ENCODE results near the gene RNF145. TPM values are rescaled to one million over a fixed set of nuclear protein-coding genes. Genes with fewer than 3 reads are reported as not detected.
A peak's percentile ranks its signal among the peaks of the same experiment; 100 is the strongest.

Gene RNF145
- total and polyA plus RNA-seq, 10 of the 15 experiments (the other 5 are each of a cell fraction or from before 2014, with no cell fraction given), result 9.7 to 58.1 (median 38.2) TPM

DNA sequence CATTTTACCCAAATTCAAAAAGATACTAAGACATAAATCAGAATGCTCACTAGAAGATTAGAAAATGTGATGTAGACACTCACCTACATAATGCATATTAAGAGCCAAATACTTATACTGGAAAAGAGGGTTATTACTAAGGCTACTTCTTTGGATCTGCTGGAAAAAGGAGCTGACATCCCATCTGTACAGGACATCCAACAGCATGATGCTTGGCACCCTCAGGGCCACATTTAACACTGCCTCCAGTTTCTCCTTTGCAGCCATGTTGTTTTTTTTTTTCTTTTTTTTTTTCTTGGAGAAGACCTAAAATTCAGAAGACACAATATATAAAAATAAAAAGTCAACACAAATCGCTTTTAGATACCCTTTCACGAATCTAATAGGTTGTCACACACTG is 6.0 kb downstream of the RNF145 start:
- WGBS (ENCODE audit: insufficient coverage, insufficient replicate concordance, low lambda C conversion rate, missing lambda C conversion rate), result 43% methylated on average over 2 of the region's 2 CpGs
- ATAC-seq (no peak), FAIRE-seq (no peak), DNase-seq (ENCODE audit: low read depth, low spot score) (no peak)
- no peak overlapping the region for H3K9ac ChIP-seq (ENCODE audit: control insufficient read depth, insufficient read depth, low read length)
- ChIA-PET SMC1A (ENCODE audit: uncharacterized antibody, unreplicated experiment) (interaction anchor here (0.7 to 3.5 kb wide), 4 partner anchors 21 to 114 kb away, joined by 3 to 16 read pairs (median 4); no protein-coding TSS in a partner anchor), RAD21 (ENCODE audit: unreplicated experiment) (interaction anchor here (0.5 to 1.4 kb wide), 3 partner anchors 11 to 17 kb away, joined by 3 to 4 read pairs (median 3); no protein-coding TSS in a partner anchor), POLR2A (interaction anchor here (1.5 kb wide), 1 partner anchor 11 kb away, joined by 3 read pairs; no protein-coding TSS in a partner anchor), CTCF (interaction anchor here (0.9 to 1.2 kb wide), 2 partner anchors 11 to 46 kb away, joined by 3 to 5 read pairs; no protein-coding TSS in a partner anchor)
- intact Hi-C loops (cut with micrococcal nuclease; ENCODE audit: unreplicated experiment), result loop anchor here (10.0 kb wide), 1 partner anchor 1261 kb away; no protein-coding TSS in a partner anchor
- no TSS peak for BruUV-seq (replicated peaks)
- no peaks in the 10 kb centered on the region for H4K20me1 ChIP-seq (ENCODE audit: control insufficient read depth, insufficient read depth)
- H2AFZ ChIP-seq (ENCODE audit: control insufficient read depth, low read depth, low read length), result no peak overlapping the region
- peaks cover 100% of the 10 kb centered on the region for H3K79me2 ChIP-seq (ENCODE audit: control insufficient read depth, insufficient read depth, low read length)
- H3K4me2 ChIP-seq (ENCODE audit: control insufficient read depth, insufficient read depth), result peak overlapping the region; percentile 38; the same call in 1 of the 2 replicates
- TF ChIP-seq MEF2B (IDR thresholded peaks at IDR 0.05; ENCODE audit: partially characterized antibody, poor library complexity, severe bottlenecking) (no peak), YY1 (IDR thresholded peaks at IDR 0.05; ENCODE audit: low read depth, low read length) (peak; percentile 25; the same call in 1 of the 2 replicates)
- no peaks in the 10 kb centered on the region for H3K27me3 ChIP-seq (replicated peaks in 1 of 2; ENCODE audit: control insufficient read depth in 2 of 2, insufficient read depth in 2 of 2, low read length in 1 of 2)
- peak overlapping the region; percentile 5; the same call in 1 of the 2 replicates for H3K4me3 ChIP-seq
- H3K9me3 ChIP-seq (replicated peaks; ENCODE audit: control insufficient read depth, insufficient read depth, low read length), result no peaks in the 10 kb centered on the region
- in situ Hi-C loops (cut with MboI), result no loop called here
- no peak overlapping the region for H3K27ac ChIP-seq (ENCODE audit: control insufficient read depth, insufficient read depth)
- peaks cover 18% of the 10 kb centered on the region for H3K4me1 ChIP-seq (ENCODE audit: control insufficient read depth, insufficient read depth, low read length)
- H3K36me3 ChIP-seq (ENCODE audit: control insufficient read depth in 2 of 2, insufficient read depth in 2 of 2, low read length in 1 of 2), result peaks cover 0 to 9% of the 10 kb centered on the region in 2 experiments; a peak in 2 of 4 replicates

DNA sequence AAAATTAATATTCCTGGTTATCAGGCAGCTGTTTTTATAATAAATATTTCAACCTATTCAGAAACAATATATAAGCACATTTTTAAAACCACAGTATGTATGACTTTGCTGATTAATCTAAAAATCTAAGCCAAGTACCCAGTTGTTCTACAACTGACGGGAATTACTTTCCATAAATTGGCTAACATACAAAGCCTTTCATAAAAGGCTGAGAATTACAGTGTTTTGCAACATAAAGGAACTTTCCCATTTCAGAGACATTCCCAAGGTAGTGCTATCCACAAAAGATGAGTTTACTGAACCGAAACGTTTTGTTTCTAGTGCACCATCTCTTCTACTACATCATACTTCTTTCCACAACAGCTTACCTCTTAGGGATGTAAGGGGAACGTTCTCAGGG is 7.2 kb downstream of the RNF145 start:
- intact Hi-C loops (cut with micrococcal nuclease; ENCODE audit: unreplicated experiment), result loop anchor here (10.0 kb wide), 1 partner anchor 1263 kb away; no protein-coding TSS in a partner anchor
- Histone ChIP-seq H3K9ac (ENCODE audit: control insufficient read depth, insufficient read depth, low read length) (no peak overlapping the region), H3K4me3 (no peak overlapping the region), H3K9me3 (replicated peaks; ENCODE audit: control insufficient read depth, insufficient read depth, low read length) (no peaks in the 10 kb centered on the region), H2AFZ (ENCODE audit: control insufficient read depth, low read depth, low read length) (no peak overlapping the region), H4K20me1 (ENCODE audit: control insufficient read depth, insufficient read depth) (no peaks in the 10 kb centered on the region), H3K79me2 (ENCODE audit: control insufficient read depth, insufficient read depth, low read length) (peaks cover 99% of the 10 kb centered on the region), H3K4me1 (ENCODE audit: control insufficient read depth, insufficient read depth, low read length) (peaks cover 24% of the 10 kb centered on the region), H3K27me3 (replicated peaks in 1 of 2; ENCODE audit: control insufficient read depth in 2 of 2, insufficient read depth in 2 of 2, low read length in 1 of 2) (no peaks in the 10 kb centered on the region), H3K27ac (ENCODE audit: control insufficient read depth, insufficient read depth) (peak overlapping the region; percentile 15; the same call in 1 of the 2 replicates), H3K4me2 (ENCODE audit: control insufficient read depth, insufficient read depth) (peak overlapping the region; percentile 44), H3K36me3 (ENCODE audit: control insufficient read depth in 2 of 2, insufficient read depth in 2 of 2, low read length in 1 of 2) (peaks cover 0 to 16% of the 10 kb centered on the region in 2 experiments; a peak in 3 of 4 replicates)
- SMC1A ChIA-PET (ENCODE audit: uncharacterized antibody, unreplicated experiment), result interaction anchor here (0.6 to 1.7 kb wide), 8 partner anchors 10 to 115 kb away, joined by 3 to 8 read pairs (median 3); no protein-coding TSS in a partner anchor
- no peak for ATAC-seq
- no peak for DNase-seq (ENCODE audit: low read depth, low spot score)
- no peak for FAIRE-seq
- in situ Hi-C loops (cut with MboI), result no loop called here
- WGBS (ENCODE audit: insufficient coverage, insufficient replicate concordance, low lambda C conversion rate, missing lambda C conversion rate), result 85% methylated on average over 4 of the region's 4 CpGs
- POLR2A ChIA-PET, result interaction anchor here (1.4 to 1.7 kb wide), 2 partner anchors 10 to 12 kb away, joined by 3 to 5 read pairs; no protein-coding TSS in a partner anchor
- RAD21 ChIA-PET (ENCODE audit: unreplicated experiment), result interaction anchor here (0.7 to 1.9 kb wide), 2 partner anchors 10 to 45 kb away, joined by 4 to 7 read pairs; no protein-coding TSS in a partner anchor
- CTCF ChIA-PET, result interaction anchor here (0.9 to 1.6 kb wide), 3 partner anchors 9 to 62 kb away, joined by 3 read pairs; no protein-coding TSS in a partner anchor
- no TSS peak for BruUV-seq (replicated peaks)
- TF ChIP-seq NFYA (IDR thresholded peaks at IDR 0.05; ENCODE audit: borderline replicate concordance, low read depth, low read length), result no peak
- TF ChIP-seq ETV6 (conservative IDR thresholded peaks at IDR 0.05 in 1 of 2, IDR thresholded peaks at IDR 0.05 in 1 of 2; ENCODE audit: borderline replicate concordance in 1 of 2, low read depth in 1 of 2), result no peak
- TF ChIP-seq PAX8 (IDR thresholded peaks at IDR 0.05), result no peak
- TF ChIP-seq POU2F2 (IDR thresholded peaks at IDR 0.05; ENCODE audit: borderline replicate concordance, low read depth, low read length), result no peak
- no peak for TF ChIP-seq TCF12 (IDR thresholded peaks at IDR 0.05; ENCODE audit: low read depth, low read length)
- TF ChIP-seq ZBTB11 (CRISPR knock-in tag; IDR thresholded peaks at IDR 0.05), result no peak
- TF ChIP-seq IKZF1 (conservative IDR thresholded peaks at IDR 0.05), result no peak
- no peak for TF ChIP-seq JUND (IDR thresholded peaks at IDR 0.05; ENCODE audit: low read depth, low read length)
- TF ChIP-seq SMAD5 (IDR thresholded peaks at IDR 0.05; ENCODE audit: low read depth), result no peak
- no peak for TF ChIP-seq MEF2B (IDR thresholded peaks at IDR 0.05; ENCODE audit: partially characterized antibody, poor library complexity, severe bottlenecking)
- no peak for TF ChIP-seq MXI1 (IDR thresholded peaks at IDR 0.05; ENCODE audit: low read depth, low read length)
- no peak for TF ChIP-seq YY1 (IDR thresholded peaks at IDR 0.05; ENCODE audit: low read depth, low read length)
- no peak for TF ChIP-seq HDAC2 (IDR thresholded peaks at IDR 0.05)
